Activated T-helper 1 cell treated with Interleukin-2 at 50 U/mL for 16 hours (primary cell): ENCODE measurements around the gene EIPR1.
"Not testable (repeated sequence)": the region's sequence is repeated elsewhere in the genome, so short reads cannot be mapped to it uniquely, and the experiment has no call there.

Source experiments
- DNase-seq: peaks from one replicate; pipeline ENCODE4 v3.0.0-alpha.2; 2020; ENCODE audit warnings: low read depth

The EIPR1 gene

DNA sequence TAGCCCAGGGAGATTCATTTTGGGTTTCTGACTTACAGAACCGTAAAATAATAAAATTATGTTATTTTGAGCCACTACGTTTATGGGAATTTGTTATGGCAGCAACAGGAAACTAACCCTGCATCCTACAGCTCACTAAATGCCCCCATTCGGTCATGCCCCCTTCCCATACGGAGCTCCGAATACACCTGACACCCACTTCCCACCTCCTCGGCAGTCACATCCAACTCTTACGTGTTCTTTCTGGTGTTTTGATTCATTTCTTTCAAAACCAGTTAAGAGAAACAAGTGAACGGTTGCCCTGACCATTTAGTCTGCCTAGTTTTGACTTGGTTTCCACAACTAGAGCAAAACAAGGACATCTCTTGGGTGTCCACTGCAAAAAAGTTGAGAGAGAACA, 19.7 kb downstream of the EIPR1 start:
- DNase-seq: no peak

GRCh38 chr2:3357446-3357845, 20.2 kb downstream of the EIPR1 start:
- DNase-seq: not testable (repeated sequence)

GRCh38 chr2:3356799-3357198, 20.8 kb downstream of the EIPR1 start:
- DNase-seq: no peak

DNA sequence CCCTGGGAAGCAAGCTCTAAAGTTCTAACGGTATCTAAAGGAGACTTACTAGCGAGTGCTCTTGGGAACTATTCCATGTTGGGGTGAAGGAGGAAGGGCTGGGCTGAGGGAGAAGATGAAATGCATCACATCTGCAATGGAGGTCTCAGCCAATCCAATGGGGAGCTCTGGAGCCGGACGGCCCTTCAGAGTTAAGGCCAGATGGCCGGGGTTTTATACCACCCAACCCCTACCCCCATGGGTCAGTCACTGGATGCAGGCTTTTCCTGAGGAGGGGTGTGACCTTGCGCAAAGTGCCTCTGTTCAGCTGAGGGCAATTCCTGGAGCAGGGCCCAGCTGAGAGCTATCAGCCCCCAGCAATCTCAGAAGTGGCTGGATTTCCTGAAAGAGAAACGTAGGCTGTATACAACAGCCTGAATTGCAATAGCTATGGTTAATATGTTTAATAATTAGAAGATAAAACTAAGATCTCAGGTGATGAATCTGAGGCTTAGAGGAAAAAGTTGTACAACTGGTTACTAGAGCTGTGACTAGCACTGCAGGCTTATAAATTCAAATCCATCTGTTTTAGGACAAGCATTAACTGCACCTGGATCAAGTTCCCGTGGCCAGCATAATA, 21.6 kb downstream of the EIPR1 start:
- no peak for DNase-seq

DNA sequence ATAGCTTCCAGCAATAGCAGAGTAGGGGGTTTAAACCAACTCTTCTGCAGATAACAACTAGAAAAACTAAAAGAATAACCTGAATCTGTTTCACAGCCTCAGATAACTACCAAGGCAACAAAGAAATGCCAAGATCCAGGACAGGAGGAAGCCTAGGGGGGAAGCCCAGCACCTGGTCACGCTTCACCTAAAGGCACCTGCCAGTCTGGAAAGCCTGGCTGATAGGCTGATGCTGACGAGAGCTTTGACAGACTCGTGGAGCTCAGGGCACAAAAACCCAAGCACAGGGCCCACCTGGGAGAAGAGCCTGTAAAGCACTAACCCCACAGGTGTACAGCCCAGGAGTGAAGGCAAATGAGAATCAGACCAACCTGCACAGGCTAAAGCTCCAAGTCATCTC, 22.6 kb downstream of the EIPR1 start:
- no peak for DNase-seq

- no peak for DNase-seq
These were observed 28.4 kb downstream of the EIPR1 start for GRCh38 chr2:3349211-3349693.

- DNase-seq: no peak
These were observed 28.9 kb downstream of the EIPR1 start for GRCh38 chr2:3348767-3349166.

DNA sequence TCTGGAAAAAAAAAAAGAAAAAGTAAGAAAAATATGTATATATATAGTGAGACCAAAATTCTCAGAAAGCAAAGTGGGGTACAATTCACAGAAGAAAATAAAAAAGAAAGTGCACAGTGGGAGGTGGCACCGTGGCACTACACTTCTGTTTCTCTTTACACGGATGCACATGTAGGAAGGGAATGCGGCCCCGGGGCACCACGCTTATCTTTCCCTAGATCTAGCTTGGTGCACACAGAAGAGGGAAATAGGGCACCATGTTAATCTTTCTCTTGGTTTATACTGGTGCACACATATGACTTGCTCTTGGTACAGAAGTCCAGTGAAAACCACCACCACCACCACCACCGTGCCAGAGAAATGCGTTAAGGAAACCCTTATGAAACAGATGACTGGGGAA, 32.0 kb downstream of the EIPR1 start:
- no peak for DNase-seq

- DNase-seq: no peak
These were observed 32.7 kb downstream of the EIPR1 start for GRCh38 chr2:3344897-3345296.

DNA sequence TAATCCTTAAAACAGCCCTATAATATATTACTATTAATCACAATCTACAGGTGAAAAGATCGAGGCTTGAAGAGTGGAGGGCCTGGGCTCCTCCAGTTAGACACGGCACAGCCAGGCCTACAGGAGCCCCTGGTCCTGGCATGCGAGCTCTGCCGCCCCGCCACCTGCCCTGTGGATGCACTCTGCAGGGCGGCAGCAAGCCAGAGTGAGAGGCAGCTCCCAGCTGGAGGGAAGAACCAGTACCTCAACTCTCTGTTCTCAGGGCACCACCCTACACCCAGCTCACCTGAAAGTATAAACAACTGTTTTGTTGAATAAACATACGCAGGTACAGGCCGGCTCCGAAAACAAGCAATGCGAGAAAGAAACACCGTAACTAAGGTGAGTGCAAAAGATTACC, 34.6 kb downstream of the EIPR1 start:
- DNase-seq: no peak

- no peak for DNase-seq
These were observed 35.3 kb downstream of the EIPR1 start for GRCh38 chr2:3342324-3342723.

GRCh38 chr2:3341336-3341735, 36.3 kb downstream of the EIPR1 start:
- no peak for DNase-seq

- DNase-seq: no peak
These were observed 37.5 kb downstream of the EIPR1 start for GRCh38 chr2:3340144-3340543.

DNA sequence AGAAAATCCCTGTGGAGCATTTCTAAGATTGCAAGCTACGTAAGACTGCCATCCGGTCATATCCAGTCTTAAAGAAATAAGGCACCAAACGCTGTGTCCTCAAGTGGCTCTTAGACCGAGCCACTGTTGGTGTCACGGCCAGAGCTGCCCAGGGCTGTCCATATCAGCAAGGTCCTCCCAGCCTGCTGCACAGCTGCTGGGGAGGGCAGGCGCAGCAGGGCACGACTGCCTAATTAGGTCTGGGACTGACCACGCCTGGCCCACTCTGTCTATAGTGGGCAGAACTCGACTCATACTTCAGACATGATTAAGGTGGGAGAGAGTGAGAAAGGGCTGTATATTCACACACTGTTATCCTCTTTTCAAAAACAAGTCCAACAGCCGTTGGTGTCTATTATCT, 39.3 kb downstream of the EIPR1 start:
- DNase-seq: no peak

- no peak for DNase-seq
These were observed 40.8 kb downstream of the EIPR1 start for GRCh38 chr2:3336844-3337243.

DNA sequence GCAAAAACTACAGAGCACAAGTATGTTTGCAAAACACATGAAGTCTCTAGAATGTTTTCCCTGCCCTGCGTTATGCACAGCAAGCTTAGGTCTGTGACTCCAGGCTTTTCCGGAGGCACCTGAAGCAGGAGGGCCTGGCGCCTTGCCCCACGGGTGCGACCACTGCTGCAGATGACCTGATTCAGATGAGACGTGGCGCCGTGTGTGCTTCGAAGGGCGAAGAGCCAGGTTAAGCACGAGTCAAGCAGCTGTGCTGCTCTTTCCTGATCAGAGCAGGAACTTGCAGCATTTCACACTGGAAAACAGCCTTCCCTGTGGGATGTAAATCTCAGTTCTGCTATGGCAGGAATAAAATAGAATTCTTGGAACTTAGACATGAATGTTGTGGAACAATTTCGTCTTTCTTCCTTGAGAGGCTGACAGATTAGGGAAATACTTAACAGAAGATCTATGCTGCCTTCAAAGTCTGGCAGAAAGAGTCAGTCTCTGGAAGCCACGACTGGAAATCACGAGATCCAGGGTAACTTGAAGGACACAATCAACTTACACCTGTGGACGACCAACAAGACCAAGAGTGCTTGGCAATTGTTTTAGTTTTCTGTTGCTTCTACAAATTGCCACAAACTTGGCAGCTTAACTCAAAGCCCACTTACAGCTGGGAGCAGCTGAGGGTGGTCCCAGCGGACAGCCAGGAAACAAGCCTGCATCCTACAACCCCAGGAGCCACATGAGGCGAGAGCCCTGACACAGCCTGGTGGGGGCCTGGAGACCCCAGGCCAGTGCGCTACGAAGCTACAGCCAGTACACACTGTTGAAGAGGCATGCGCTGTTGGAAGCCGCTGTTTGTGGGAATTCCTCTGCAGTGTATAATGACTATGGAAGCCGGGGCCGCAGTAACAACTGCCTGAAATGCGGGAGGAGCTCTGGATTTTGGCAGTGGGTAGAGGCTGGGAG, 42.9 kb downstream of the EIPR1 start:
- DNase-seq: no peak

DNA sequence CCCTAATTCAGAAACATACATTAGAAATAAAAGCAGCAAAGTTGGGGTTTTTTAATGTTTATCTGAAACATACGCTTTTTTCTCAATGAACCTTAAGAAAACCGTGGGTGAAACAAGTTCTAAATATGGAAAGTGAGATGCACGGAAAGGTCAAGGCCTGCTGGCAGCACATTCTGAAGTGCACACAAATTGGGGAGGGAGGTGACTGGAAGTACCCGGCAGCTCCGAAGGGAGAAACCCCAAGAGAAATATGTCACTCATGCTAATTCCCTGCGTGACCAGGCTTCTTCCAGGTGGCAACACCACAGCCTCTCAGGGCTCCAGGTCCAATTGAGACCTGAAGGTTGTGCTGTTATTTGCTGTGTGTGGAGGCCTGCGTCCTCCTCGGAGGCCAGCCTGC, 45.5 kb downstream of the EIPR1 start:
- DNase-seq: no peak

DNA sequence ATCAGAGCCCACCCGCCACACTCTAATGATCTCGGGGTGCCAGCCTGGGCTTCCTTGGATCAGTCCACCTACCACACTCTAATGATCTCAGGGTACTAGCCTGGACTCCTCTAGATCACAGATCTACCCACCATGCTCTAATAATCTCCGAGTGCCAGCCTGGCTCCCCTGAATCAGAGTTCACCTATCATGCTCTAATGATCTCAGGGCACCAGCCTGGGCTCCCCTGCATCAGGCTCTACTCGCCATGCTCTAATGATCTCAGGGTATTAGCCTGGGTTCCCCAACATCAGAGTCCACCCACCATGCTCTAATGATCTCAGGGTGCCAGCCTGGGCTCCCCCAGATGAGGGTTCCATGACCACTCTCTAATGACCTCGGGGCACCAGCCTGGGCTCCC, 48.1 kb downstream of the EIPR1 start:
- no peak for DNase-seq

GRCh38 chr2:3326871-3327270, 50.7 kb downstream of the EIPR1 start:
- no peak for DNase-seq

- DNase-seq: no peak
These were observed 51.5 kb downstream of the EIPR1 start for GRCh38 chr2:3326182-3326537.

GRCh38 chr2:3325458-3326181, 52.0 kb downstream of the EIPR1 start:
- no peak for DNase-seq

- no peak for DNase-seq
These were observed 53.0 kb downstream of the EIPR1 start for GRCh38 chr2:3324404-3325281.
